Activated CD8-positive, alpha-beta memory T cell treated with anti-CD3 and anti-CD28 coated beads, Interleukin-2, amount 50 U/mL, for 1 hour (primary cell): ENCODE data around the gene RAPGEF5.

Experiments used
- DNase-seq: peaks from one replicate; pipeline ENCODE4 v3.0.0-alpha.2; 2020; ENCODE audit errors: extremely low read depth

RAPGEF5 gene

GRCh38 chr7:22378199-22378980 lies 21.4 kb upstream of the RAPGEF5 start:
- no peak for DNase-seq

GRCh38 chr7:22377703-22378102 lies 20.7 kb upstream of the RAPGEF5 start:
- no peak for DNase-seq

- no peak for DNase-seq
Observed at GRCh38 chr7:22375359-22376048, 18.6 kb upstream of the RAPGEF5 start.

- no peak for DNase-seq
Observed at GRCh38 chr7:22373911-22374310, 17.0 kb upstream of the RAPGEF5 start.

- no peak for DNase-seq
Observed at GRCh38 chr7:22373388-22373787, 16.4 kb upstream of the RAPGEF5 start.

- DNase-seq, result no peak
Observed at GRCh38 chr7:22372863-22373262, 15.9 kb upstream of the RAPGEF5 start.

GRCh38 chr7:22371878-22372277 lies 14.9 kb upstream of the RAPGEF5 start:
- no peak for DNase-seq

GRCh38 chr7:22364900-22365299 lies 7.9 kb upstream of the RAPGEF5 start:
- DNase-seq, result no peak

- no peak for DNase-seq
Observed at GRCh38 chr7:22363756-22364422, 6.9 kb upstream of the RAPGEF5 start.

GRCh38 chr7:22361795-22362194 lies 4.8 kb upstream of the RAPGEF5 start:
- DNase-seq, result no peak

GRCh38 chr7:22361320-22361719 lies 4.4 kb upstream of the RAPGEF5 start:
- DNase-seq, result no peak

GRCh38 chr7:22358820-22359697 lies 2.1 kb upstream of the RAPGEF5 start:
- no peak for DNase-seq

GRCh38 chr7:22357311-22358175 lies 589 bp upstream of the RAPGEF5 start:
- no peak for DNase-seq

GRCh38 chr7:22356010-22356691 lies 803 bp downstream of the RAPGEF5 start:
- no peak for DNase-seq

GRCh38 chr7:22355620-22356009 lies 1.3 kb downstream of the RAPGEF5 start:
- no peak for DNase-seq

GRCh38 chr7:22354462-22354861 lies 2.5 kb downstream of the RAPGEF5 start:
- DNase-seq, result no peak

- DNase-seq, result no peak
Observed at GRCh38 chr7:22352887-22353286, 4.1 kb downstream of the RAPGEF5 start.

- no peak for DNase-seq
Observed at GRCh38 chr7:22351878-22352277, 5.1 kb downstream of the RAPGEF5 start.

GRCh38 chr7:22351329-22351692 lies 5.6 kb downstream of the RAPGEF5 start:
- no peak for DNase-seq
